ENCODE results near the gene CHTF8. TPM values are rescaled to one million over a fixed set of nuclear protein-coding genes. Genes with fewer than 3 reads are reported as not detected.
"Not testable (repeated sequence)": the region's sequence is repeated elsewhere in the genome, so short reads cannot be mapped to it uniquely, and the experiment has no call there.

The CHTF8 gene
- total and polyA plus RNA-seq, 12 donors: 17.2 to 80.6 (median 53.6) TPM

GRCh38 chr16:69141936-69142335 lies 9.5 kb upstream of the CHTF8 start:
- no peak for ATAC-seq
- H3K4me1 ChIP-seq: no peaks in the 10 kb centered on the region
- DNase-seq: no peak
- H3K36me3 ChIP-seq: peaks cover 0 to 100% (median 27%) of the 10 kb centered on the region in 9 donors
- TF ChIP-seq CTCF (IDR thresholded peaks at IDR 0.05): no peak
- 92 to 96% methylated on average over 4 of the region's 4 CpGs for WGBS, 2 donors
- no peaks in the 10 kb centered on the region for H3K9me3 ChIP-seq
- intact Hi-C loops (cut with DNase I): no loop called here
- no peaks in the 10 kb centered on the region for H3K27me3 ChIP-seq
- no peak overlapping the region for H3K4me3 ChIP-seq
- H3K27ac ChIP-seq: no peak overlapping the region

GRCh38 chr16:69141014-69141413 lies 8.6 kb upstream of the CHTF8 start:
- Histone ChIP-seq H3K36me3 (peaks cover 0 to 100% (median 27%) of the 10 kb centered on the region in 9 donors), H3K9me3 (no peaks in the 10 kb centered on the region), H3K4me3 (no peak overlapping the region), H3K27me3 (no peaks in the 10 kb centered on the region), H3K27ac (no peak overlapping the region), H3K4me1 (no peaks in the 10 kb centered on the region)
- WGBS, 2 donors: 92 to 93% methylated on average over 5 of the region's 5 CpGs
- no peak for DNase-seq
- TF ChIP-seq CTCF (IDR thresholded peaks at IDR 0.05): no peak
- ATAC-seq: no peak
- intact Hi-C loops (cut with DNase I): no loop called here

GRCh38 chr16:69139464-69139863 lies 7.1 kb upstream of the CHTF8 start:
- H3K27ac ChIP-seq; H3K4me3 ChIP-seq; H3K4me1 ChIP-seq; DNase-seq; ATAC-seq; H3K27me3 ChIP-seq; intact Hi-C loops (cut with DNase I); H3K9me3 ChIP-seq: not testable (repeated sequence)
- WGBS, 2 donors: 97 to 98% methylated on average over 7 of the region's 7 CpGs
- peaks cover 0 to 92% (median 27%) of the 10 kb centered on the region in 9 donors for H3K36me3 ChIP-seq

GRCh38 chr16:69138608-69139007 lies 6.2 kb upstream of the CHTF8 start:
- peaks cover 0 to 83% (median 27%) of the 10 kb centered on the region in 9 donors for H3K36me3 ChIP-seq
- intact Hi-C loops (cut with DNase I): no loop called here

More at GRCh38 chr16:69138608-69139007, 6.2 kb upstream of the CHTF8 start:
- 79 to 86% methylated on average over 2 of the region's 2 CpGs for WGBS, 2 donors
- H3K27me3 ChIP-seq: no peaks in the 10 kb centered on the region
- DNase-seq (no peak), ATAC-seq (no peak)
- H3K4me3 ChIP-seq: no peak overlapping the region
- H3K9me3 ChIP-seq: no peaks in the 10 kb centered on the region
- TF ChIP-seq CTCF (IDR thresholded peaks at IDR 0.05): no peak
- H3K27ac ChIP-seq: no peak overlapping the region
- H3K4me1 ChIP-seq: peaks cover 0 to 10% (median 5%) of the 10 kb centered on the region in 9 donors
